GM12891 (cell line): ENCODE results near the gene RAB6B.

Experiments
- PAX5 ChIP-seq: IDR thresholded peaks from 2 replicates; pipeline ENCODE4 v1.6.1; 2011; ENCODE audit warnings: low read length, moderate library complexity, mild to moderate bottlenecking; ENCODE audit not compliant: insufficient read depth, severe bottlenecking
- POLR2A ChIP-seq: IDR thresholded peaks from 2 replicates; pipeline ENCODE4 v1.6.1; 2011; ENCODE audit warnings: low read depth, low read length, control low read depth
- POLR2AphosphoS5 ChIP-seq: IDR thresholded peaks from 2 replicates; pipeline ENCODE4 v1.6.1; 2011; ENCODE audit warnings: low read depth, low read length, control low read depth
- TAF1 ChIP-seq: IDR thresholded peaks from 2 replicates; pipeline ENCODE4 v1.6.1; 2011; ENCODE audit warnings: low read depth, low read length, control low read depth

DNA sequence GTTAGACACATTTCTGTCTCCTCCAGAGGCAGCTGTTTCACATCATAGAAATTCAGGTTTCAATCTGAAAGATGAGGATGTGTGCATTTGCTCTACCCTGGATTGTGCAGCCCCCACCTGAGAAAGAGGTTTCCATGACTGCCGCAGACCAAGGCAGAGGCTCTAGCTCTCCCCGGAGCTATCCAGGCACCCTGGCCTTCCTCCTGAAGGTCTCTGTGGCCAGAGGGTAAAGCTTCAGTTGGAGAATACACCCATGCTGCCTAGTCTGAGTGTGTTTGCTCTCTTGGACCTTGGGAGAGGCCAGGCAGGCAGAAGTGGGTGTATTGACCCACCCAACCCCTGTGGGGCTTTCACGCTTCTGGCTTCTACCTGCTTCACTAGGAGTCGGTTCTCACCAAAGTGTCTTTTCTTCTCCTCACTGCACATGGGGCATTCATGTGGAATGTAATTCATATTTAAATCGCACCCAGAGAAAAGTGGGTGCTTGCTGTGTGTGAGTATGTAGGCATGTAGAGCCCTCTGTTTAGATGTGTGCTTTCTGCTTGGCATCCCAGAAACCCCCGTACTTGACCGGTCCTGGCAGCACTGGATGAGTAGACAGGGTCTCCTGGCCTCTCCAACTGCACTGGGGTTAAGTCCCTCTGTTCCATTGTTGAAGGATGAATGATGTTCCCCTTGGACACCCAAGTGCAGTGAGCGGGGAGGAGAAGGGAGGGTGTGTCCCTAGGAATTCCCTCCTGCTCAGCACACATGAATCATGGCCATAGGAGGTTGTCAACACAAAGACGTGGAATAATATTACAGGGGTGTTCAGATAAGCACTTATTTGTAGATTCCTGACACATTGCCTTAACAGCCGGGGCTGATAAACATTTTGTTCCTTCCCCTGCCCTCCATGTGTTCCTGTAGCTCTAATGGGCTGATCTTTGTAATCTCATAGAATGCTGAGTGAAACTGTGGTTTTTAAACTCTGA lies 20.3 kb upstream of the RAB6B start:
- no peak for TF ChIP-seq POLR2AphosphoS5
- TF ChIP-seq POLR2A: no peak
- TF ChIP-seq TAF1: no peak
- no peak for TF ChIP-seq PAX5
